HepG2 (cell line): ENCODE measurements around the gene ROM1. TPM values are rescaled to one million over a fixed set of nuclear protein-coding genes. Genes with fewer than 3 reads are reported as not detected.
A peak's percentile ranks its signal among the peaks of the same experiment; 100 is the strongest.

Source experiments
- CBX1 ChIP-seq: IDR thresholded peaks from one replicate; pipeline ENCODE4 v1.6.1; 2016; ENCODE audit warnings: antibody characterized with exemption, low read depth
- ELF4 ChIP-seq: sonication (generic); formaldehyde crosslinking; IDR thresholded peaks from 2 replicates; pipeline ENCODE4 v1.5.0; 2020; ENCODE audit warnings: missing genetic modification reagents, mild to moderate bottlenecking, moderate library complexity, borderline replicate concordance
- ERF ChIP-seq: IDR thresholded peaks from 2 replicates; pipeline ENCODE4 v1.6.1; 2018; ENCODE audit warnings: missing biosample characterization, missing genetic modification reagents
- GATAD1 ChIP-seq: IDR thresholded peaks from 2 replicates; pipeline ENCODE4 v1.6.1; 2016; ENCODE audit warnings: missing genetic modification reagents, missing compliant biosample characterization
- HNRNPL ChIP-seq: fragments of 200-400 bp; formaldehyde crosslinking; IDR thresholded peaks from 2 replicates; pipeline ENCODE4 v1.6.1; 2017; ENCODE audit warnings: mild to moderate bottlenecking, low read depth, low read length
- HOXD1 ChIP-seq: sonication (generic); formaldehyde crosslinking; IDR thresholded peaks from 2 replicates; pipeline ENCODE4 v1.5.0; 2020; ENCODE audit warnings: missing genetic modification reagents
- IRX3 ChIP-seq: sonication (generic); formaldehyde crosslinking; IDR thresholded peaks from 2 replicates; pipeline ENCODE4 v1.8.1; 2023; ENCODE audit warnings: mild to moderate bottlenecking, low read depth, missing genetic modification reagents, borderline replicate concordance
- KLF9 ChIP-seq: IDR thresholded peaks from 2 replicates; pipeline ENCODE4 v1.6.1; 2016; ENCODE audit warnings: low read depth
- MIER3 ChIP-seq: IDR thresholded peaks from 2 replicates; pipeline ENCODE4 v1.6.1; 2016; ENCODE audit warnings: missing compliant biosample characterization, borderline replicate concordance
- MLLT10 ChIP-seq: sonication (generic); formaldehyde crosslinking; IDR thresholded peaks from 2 replicates; pipeline ENCODE4 v1.4.0; 2020; ENCODE audit warnings: missing genetic modification reagents
- POLR2G ChIP-seq: fragments of 200-400 bp; formaldehyde crosslinking; IDR thresholded peaks from 2 replicates; pipeline ENCODE4 v1.6.1; 2018; ENCODE audit warnings: mild to moderate bottlenecking, low read depth, low read length, moderate library complexity
- RARA ChIP-seq: IDR thresholded peaks from 2 replicates; pipeline ENCODE4 v1.6.1; 2016; ENCODE audit warnings: missing genetic modification reagents, missing compliant biosample characterization
- SMAD1 ChIP-seq: sonication (generic); formaldehyde crosslinking; IDR thresholded peaks from 2 replicates; pipeline ENCODE4 v1.4.0; 2020; ENCODE audit warnings: missing genetic modification reagents, low read depth, mild to moderate bottlenecking, borderline replicate concordance
- TBX3 ChIP-seq: fragments of 450-650 bp; IDR thresholded peaks from 2 replicates; pipeline ENCODE4 v1.6.1; 2017; ENCODE audit warnings: antibody characterized with exemption, mild to moderate bottlenecking, inconsistent platforms, borderline replicate concordance
- ZNF160 ChIP-seq: sonication (generic); formaldehyde crosslinking; IDR thresholded peaks from 2 replicates; pipeline ENCODE4 v1.8.0; 2022; ENCODE audit warnings: mild to moderate bottlenecking, inconsistent platforms, missing genetic modification reagents
- ZNF274 ChIP-seq: sonication (generic); formaldehyde crosslinking; IDR thresholded peaks from 2 replicates; pipeline ENCODE4 v1.5.1; 2020; ENCODE audit warnings: mild to moderate bottlenecking, missing genetic modification reagents
- ZNF672 ChIP-seq: sonication (generic); formaldehyde crosslinking; IDR thresholded peaks from 2 replicates; pipeline ENCODE4 v1.8.1; 2022; ENCODE audit warnings: missing genetic modification reagents
- ZNF883 ChIP-seq: sonication (generic); formaldehyde crosslinking; IDR thresholded peaks from 2 replicates; pipeline ENCODE4 v1.5.1; 2020; ENCODE audit warnings: mild to moderate bottlenecking, missing genetic modification reagents; ENCODE audit errors: not compliant biosample characterization
- polyA plus RNA-seq, 8 experiments: library from polyadenylated mRNA; depleted of rRNA in 3 of 8; stranded (reverse) in 7 of 8; unstranded in 1 of 8; fragments of >200 nt; fragmentation: Illumina TruSeq in 4 of 8; extraction: Trizol in 4 of 8; gene quantifications; 2 replicates each; pipeline versions ENCODE4 v1.2.1 to v1.2.3, GENCODE V29; 2011 to 2016; ENCODE audit warnings: low read depth in 4 of 8, missing spikeins in 1 of 8, mixed read lengths in 1 of 8; ENCODE audit not compliant: insufficient read depth in 1 of 8
- total RNA-seq, 5 experiments: library from RNA; depleted of rRNA; stranded (reverse); fragments of >200 nt; fragmentation: Illumina TruSeq; extraction: Trizol; gene quantifications; 2 replicates each; pipeline ENCODE4 v1.2.3, GENCODE V29; 2016; ENCODE audit warnings: low read depth in 1 of 5
- TF ChIP-seq, protein P1 (sequence below): IDR thresholded peaks from 2 replicates; pipeline ENCODE4 v1.6.1; 2016; ENCODE audit warnings: low read depth, missing genetic modification reagents, missing compliant biosample characterization
- TF ChIP-seq, protein P2 (sequence below): sonication (generic); formaldehyde crosslinking; IDR thresholded peaks from 2 replicates; pipeline ENCODE4 v1.5.0; 2020; ENCODE audit warnings: mild to moderate bottlenecking, missing genetic modification reagents
- TF ChIP-seq, protein P3 (sequence below): conservative IDR thresholded peaks from 2 replicates; pipeline ENCODE4 v1.6.1; 2018; ENCODE audit warnings: missing genetic modification reagents

Gene ROM1
- total and polyA plus RNA-seq, 2 of the 13 experiments (the other 11 are each of a cell fraction or from before 2014, with no cell fraction given) = 1.2 to 2.4 TPM

DNA sequence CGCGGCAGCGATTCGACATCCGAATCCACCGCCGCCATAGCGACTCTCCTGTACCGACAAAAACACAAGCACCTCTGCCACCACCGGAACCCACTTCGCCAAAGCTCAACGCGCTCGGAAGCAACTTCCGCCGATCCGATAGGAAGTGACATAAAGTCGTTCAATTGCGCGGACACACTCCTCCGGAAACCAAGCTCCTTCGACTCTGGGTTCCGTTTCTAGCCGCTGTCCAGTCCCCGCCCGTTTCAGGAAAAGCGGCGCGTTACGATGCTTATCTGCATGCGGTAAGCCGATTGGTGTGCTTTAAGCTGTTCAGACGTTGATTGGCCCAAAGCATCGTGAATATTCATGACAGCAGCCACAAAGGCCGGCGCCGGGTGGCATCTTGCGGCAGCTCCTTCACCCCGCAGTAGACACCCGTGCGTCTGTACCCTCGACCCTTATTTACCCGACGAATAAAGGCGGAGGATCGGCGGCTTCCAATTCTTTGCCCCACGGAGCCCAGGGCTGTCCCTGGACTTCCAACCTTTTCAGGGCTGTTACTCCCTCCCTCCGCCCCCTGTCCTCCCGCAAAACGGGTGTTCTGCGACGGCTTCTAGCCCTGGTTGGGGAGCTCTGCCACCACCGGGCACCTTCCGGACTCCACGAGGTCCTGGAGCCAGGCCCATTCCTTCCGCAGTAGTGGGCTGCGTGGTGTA is 21.5 kb upstream of the ROM1 start, which contains the start of gene TUT1 (continued):
- TF ChIP-seq, protein P1, sequence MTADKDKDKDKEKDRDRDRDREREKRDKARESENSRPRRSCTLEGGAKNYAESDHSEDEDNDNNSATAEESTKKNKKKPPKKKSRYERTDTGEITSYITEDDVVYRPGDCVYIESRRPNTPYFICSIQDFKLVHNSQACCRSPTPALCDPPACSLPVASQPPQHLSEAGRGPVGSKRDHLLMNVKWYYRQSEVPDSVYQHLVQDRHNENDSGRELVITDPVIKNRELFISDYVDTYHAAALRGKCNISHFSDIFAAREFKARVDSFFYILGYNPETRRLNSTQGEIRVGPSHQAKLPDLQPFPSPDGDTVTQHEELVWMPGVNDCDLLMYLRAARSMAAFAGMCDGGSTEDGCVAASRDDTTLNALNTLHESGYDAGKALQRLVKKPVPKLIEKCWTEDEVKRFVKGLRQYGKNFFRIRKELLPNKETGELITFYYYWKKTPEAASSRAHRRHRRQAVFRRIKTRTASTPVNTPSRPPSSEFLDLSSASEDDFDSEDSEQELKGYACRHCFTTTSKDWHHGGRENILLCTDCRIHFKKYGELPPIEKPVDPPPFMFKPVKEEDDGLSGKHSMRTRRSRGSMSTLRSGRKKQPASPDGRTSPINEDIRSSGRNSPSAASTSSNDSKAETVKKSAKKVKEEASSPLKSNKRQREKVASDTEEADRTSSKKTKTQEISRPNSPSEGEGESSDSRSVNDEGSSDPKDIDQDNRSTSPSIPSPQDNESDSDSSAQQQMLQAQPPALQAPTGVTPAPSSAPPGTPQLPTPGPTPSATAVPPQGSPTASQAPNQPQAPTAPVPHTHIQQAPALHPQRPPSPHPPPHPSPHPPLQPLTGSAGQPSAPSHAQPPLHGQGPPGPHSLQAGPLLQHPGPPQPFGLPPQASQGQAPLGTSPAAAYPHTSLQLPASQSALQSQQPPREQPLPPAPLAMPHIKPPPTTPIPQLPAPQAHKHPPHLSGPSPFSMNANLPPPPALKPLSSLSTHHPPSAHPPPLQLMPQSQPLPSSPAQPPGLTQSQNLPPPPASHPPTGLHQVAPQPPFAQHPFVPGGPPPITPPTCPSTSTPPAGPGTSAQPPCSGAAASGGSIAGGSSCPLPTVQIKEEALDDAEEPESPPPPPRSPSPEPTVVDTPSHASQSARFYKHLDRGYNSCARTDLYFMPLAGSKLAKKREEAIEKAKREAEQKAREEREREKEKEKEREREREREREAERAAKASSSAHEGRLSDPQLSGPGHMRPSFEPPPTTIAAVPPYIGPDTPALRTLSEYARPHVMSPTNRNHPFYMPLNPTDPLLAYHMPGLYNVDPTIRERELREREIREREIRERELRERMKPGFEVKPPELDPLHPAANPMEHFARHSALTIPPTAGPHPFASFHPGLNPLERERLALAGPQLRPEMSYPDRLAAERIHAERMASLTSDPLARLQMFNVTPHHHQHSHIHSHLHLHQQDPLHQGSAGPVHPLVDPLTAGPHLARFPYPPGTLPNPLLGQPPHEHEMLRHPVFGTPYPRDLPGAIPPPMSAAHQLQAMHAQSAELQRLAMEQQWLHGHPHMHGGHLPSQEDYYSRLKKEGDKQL (CRISPR knock-in tag) = 0 out of 2 replicates have a peak, but pooled peaks have one; percentile 18
- peak; percentile 16; the same call in 1 of the 2 replicates for TF ChIP-seq HOXD1 (CRISPR knock-in tag)
- no peak for TF ChIP-seq ZNF883 (CRISPR knock-in tag)
- TF ChIP-seq ELF4 (CRISPR knock-in tag) = peak; percentile 48; the same call in 1 of the 2 replicates
- TF ChIP-seq POLR2G = peak; percentile 95
- no peak for TF ChIP-seq MLLT10 (CRISPR knock-in tag)
- peak; percentile 97 for TF ChIP-seq GATAD1
- TF ChIP-seq HNRNPL = peak; percentile 95
- TF ChIP-seq RARA (CRISPR knock-in tag) = no peak; the same call in 1 of the 2 replicates
- TF ChIP-seq ZNF274 = peak; percentile 51; the same call in 1 of the 2 replicates
- TF ChIP-seq KLF9 = peak; percentile 87
- TF ChIP-seq ZNF672 (CRISPR knock-in tag) = 0 out of 2 replicates have a peak, but pooled peaks have one; percentile 59
- TF ChIP-seq, protein P2, sequence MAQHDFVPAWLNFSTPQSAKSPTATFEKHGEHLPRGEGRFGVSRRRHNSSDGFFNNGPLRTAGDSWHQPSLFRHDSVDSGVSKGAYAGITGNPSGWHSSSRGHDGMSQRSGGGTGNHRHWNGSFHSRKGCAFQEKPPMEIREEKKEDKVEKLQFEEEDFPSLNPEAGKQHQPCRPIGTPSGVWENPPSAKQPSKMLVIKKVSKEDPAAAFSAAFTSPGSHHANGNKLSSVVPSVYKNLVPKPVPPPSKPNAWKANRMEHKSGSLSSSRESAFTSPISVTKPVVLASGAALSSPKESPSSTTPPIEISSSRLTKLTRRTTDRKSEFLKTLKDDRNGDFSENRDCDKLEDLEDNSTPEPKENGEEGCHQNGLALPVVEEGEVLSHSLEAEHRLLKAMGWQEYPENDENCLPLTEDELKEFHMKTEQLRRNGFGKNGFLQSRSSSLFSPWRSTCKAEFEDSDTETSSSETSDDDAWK (CRISPR knock-in tag) = no peak
- TF ChIP-seq, protein P3, sequence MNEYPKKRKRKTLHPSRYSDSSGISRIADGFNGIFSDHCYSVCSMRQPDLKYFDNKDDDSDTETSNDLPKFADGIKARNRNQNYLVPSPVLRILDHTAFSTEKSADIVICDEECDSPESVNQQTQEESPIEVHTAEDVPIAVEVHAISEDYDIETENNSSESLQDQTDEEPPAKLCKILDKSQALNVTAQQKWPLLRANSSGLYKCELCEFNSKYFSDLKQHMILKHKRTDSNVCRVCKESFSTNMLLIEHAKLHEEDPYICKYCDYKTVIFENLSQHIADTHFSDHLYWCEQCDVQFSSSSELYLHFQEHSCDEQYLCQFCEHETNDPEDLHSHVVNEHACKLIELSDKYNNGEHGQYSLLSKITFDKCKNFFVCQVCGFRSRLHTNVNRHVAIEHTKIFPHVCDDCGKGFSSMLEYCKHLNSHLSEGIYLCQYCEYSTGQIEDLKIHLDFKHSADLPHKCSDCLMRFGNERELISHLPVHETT (CRISPR knock-in tag) = peak; percentile 97
- peak; percentile 92 for TF ChIP-seq ERF (CRISPR knock-in tag)
- TF ChIP-seq IRX3 = peak; percentile 64; the same call in 1 of the 2 replicates
- peak; percentile 54; the same call in 1 of the 2 replicates for TF ChIP-seq SMAD1 (CRISPR knock-in tag)
- peak; percentile 94 for TF ChIP-seq MIER3 (CRISPR knock-in tag)
- peak; percentile 76 for TF ChIP-seq CBX1
- TF ChIP-seq TBX3 = peak; percentile 55; the same call in 1 of the 2 replicates
- no peak for TF ChIP-seq ZNF160
